Nephron (organoid): ENCODE measurements around the gene GPR39.
"Not testable (repeated sequence)": the region's sequence is repeated elsewhere in the genome, so short reads cannot be mapped to it uniquely, and the experiment has no call there.

ENCODE experiments used
- H3K27ac Mint-ChIP-seq, 3 experiments: 2 replicates each; pipeline ENCODE4 v1.8.0; 2020; ENCODE audit warnings: mixed read lengths in 3 of 3, mild to moderate bottlenecking in 2 of 3, moderate library complexity in 1 of 3
- H3K27me3 Mint-ChIP-seq: 2 replicates; pipeline ENCODE4 v1.8.0; 2021; ENCODE audit warnings: low read depth, mild to moderate bottlenecking, moderate library complexity, mixed read lengths
- H3K36me3 Mint-ChIP-seq: 2 replicates; pipeline ENCODE4 v1.8.0; 2020; ENCODE audit warnings: low read depth, mixed read lengths
- H3K4me1 Mint-ChIP-seq: 2 replicates; pipeline ENCODE4 v1.8.0; 2020; ENCODE audit warnings: mixed read lengths
- H3K4me3 Mint-ChIP-seq, 3 experiments: 2 replicates each; pipeline ENCODE4 v1.8.0; 2020; ENCODE audit warnings: mild to moderate bottlenecking in 3 of 3, mixed read lengths in 3 of 3, moderate library complexity in 2 of 3
- H3K9me3 Mint-ChIP-seq: 2 replicates; pipeline ENCODE4 v1.8.0; 2020; ENCODE audit warnings: mixed read lengths
- TF ChIP-seq, protein P1 (sequence below), 3 experiments: fragments of 200-600 bp; sonication (generic); IDR thresholded peaks; one replicate each; pipeline ENCODE4 v1.5.0; 2021; ENCODE audit warnings: antibody characterized with exemption in 3 of 3; ENCODE audit not compliant: unreplicated experiment in 3 of 3

Gene GPR39

DNA sequence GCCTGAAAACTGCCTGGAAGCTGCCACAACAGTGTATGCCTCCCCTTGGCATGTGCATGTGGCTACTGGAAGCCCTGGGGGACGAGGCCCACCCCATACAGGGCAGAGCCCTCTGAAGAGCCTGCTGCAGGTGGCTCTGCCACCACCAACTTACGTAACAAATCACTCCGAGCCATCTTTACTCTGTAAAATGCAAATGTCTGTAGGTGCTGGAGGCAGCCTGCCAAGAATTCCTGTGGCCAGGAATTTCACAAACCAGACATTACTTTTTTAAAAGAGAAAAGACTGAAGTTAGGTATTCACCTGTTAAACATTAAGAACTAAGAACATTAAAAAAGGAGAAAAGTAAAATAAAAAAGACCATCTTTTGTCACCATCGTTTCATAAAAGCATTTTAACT is 106.3 kb downstream of the GPR39 start:
- TF ChIP-seq, protein P1, sequence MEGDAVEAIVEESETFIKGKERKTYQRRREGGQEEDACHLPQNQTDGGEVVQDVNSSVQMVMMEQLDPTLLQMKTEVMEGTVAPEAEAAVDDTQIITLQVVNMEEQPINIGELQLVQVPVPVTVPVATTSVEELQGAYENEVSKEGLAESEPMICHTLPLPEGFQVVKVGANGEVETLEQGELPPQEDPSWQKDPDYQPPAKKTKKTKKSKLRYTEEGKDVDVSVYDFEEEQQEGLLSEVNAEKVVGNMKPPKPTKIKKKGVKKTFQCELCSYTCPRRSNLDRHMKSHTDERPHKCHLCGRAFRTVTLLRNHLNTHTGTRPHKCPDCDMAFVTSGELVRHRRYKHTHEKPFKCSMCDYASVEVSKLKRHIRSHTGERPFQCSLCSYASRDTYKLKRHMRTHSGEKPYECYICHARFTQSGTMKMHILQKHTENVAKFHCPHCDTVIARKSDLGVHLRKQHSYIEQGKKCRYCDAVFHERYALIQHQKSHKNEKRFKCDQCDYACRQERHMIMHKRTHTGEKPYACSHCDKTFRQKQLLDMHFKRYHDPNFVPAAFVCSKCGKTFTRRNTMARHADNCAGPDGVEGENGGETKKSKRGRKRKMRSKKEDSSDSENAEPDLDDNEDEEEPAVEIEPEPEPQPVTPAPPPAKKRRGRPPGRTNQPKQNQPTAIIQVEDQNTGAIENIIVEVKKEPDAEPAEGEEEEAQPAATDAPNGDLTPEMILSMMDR (IDR thresholded peaks at IDR 0.05; ENCODE audit: unreplicated experiment in 3 of 3), result no peak

GRCh38 chr2:132537061-132537460 is 120.5 kb downstream of the GPR39 start:
- Mint-ChIP-seq H3K9me3 (peaks cover 22% of the 10 kb centered on the region), H3K27me3 (peaks cover 12% of the 10 kb centered on the region)
- not testable (repeated sequence) for H3K4me3 Mint-ChIP-seq, H3K36me3 Mint-ChIP-seq, H3K4me1 Mint-ChIP-seq, H3K27ac Mint-ChIP-seq

More for the DNA sequence above, 106.3 kb downstream of the GPR39 start:
- no peak overlapping the region for H3K4me3 Mint-ChIP-seq
- H3K4me1 Mint-ChIP-seq, result peaks cover 10% of the 10 kb centered on the region
- no peaks in the 10 kb centered on the region for H3K36me3 Mint-ChIP-seq
- H3K27me3 Mint-ChIP-seq, result peaks cover 11% of the 10 kb centered on the region
- H3K9me3 Mint-ChIP-seq, result no peaks in the 10 kb centered on the region
- H3K27ac Mint-ChIP-seq, result no peak overlapping the region

DNA sequence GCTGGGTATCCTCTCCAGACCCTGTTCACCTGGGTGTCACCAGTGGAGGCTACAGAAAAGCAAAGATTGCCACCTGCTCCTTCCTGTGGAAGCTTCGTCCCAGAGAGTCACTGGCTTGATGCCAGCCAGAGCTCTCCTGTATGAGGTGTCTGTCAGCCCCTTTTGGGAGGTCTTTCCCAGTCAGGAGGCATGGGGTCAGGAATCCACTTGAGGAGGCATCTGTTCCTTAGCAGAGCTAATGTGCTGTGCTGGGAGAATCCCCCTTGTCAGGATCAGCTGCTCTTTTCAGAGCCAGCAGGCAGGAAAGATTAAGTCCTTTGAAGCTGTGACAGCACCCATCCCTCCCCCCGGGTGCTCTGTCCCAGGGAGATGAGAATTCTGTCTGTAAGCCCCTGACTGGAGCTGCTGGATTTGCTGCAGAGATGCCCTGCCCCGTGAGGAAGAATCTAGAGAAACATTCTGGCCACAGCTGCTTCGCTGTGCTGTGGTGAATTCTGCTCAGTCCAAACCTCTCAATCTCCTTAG is 121.8 kb downstream of the GPR39 start:
- no peak overlapping the region for H3K27ac Mint-ChIP-seq
- H3K36me3 Mint-ChIP-seq, result no peaks in the 10 kb centered on the region
- no peaks in the 10 kb centered on the region for H3K4me1 Mint-ChIP-seq
- peaks cover 27% of the 10 kb centered on the region for H3K9me3 Mint-ChIP-seq
- TF ChIP-seq, protein P1 (IDR thresholded peaks at IDR 0.05; ENCODE audit: unreplicated experiment in 3 of 3), result no peak
- no peak overlapping the region for H3K4me3 Mint-ChIP-seq
- H3K27me3 Mint-ChIP-seq, result peaks cover 15% of the 10 kb centered on the region

DNA sequence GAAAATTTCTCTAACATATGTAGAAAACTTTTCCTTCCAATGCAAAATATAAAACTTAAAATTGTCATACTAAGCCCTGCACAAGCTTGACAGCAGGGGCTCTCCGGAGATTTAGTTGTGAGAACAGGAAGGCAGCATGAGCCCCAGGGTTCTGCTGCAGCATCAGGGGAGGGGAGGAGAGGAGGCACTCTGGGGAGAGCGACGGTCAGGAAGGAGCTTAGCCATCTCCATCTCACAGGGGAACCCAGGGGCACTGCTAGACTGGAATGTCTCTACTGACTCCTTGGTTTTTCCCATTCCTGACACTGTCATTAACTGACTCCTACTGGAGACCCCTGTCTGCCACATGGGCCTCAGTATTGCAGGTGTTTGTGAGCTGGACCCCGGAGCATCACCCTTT is 123.6 kb downstream of the GPR39 start:
- TF ChIP-seq, protein P1 (IDR thresholded peaks at IDR 0.05; ENCODE audit: unreplicated experiment in 3 of 3), result no peak
- Mint-ChIP-seq H3K36me3 (no peaks in the 10 kb centered on the region), H3K4me3 (no peak overlapping the region), H3K27me3 (peaks cover 15% of the 10 kb centered on the region), H3K27ac (no peak overlapping the region), H3K4me1 (no peaks in the 10 kb centered on the region), H3K9me3 (peaks cover 27% of the 10 kb centered on the region)

GRCh38 chr2:132542953-132543569 is 126.5 kb downstream of the GPR39 start:
- H3K4me3 Mint-ChIP-seq, result no peak overlapping the region
- peaks cover 3% of the 10 kb centered on the region for H3K4me1 Mint-ChIP-seq
- H3K9me3 Mint-ChIP-seq, result peaks cover 11% of the 10 kb centered on the region

GRCh38 chr2:132544006-132544630 is 127.5 kb downstream of the GPR39 start:
- H3K9me3 Mint-ChIP-seq, result peaks cover 11% of the 10 kb centered on the region
- peaks cover 4% of the 10 kb centered on the region for H3K4me1 Mint-ChIP-seq
- TF ChIP-seq, protein P1 (IDR thresholded peaks at IDR 0.05; ENCODE audit: unreplicated experiment in 3 of 3), result no peak
- no peak overlapping the region for H3K27ac Mint-ChIP-seq
- H3K36me3 Mint-ChIP-seq, result no peaks in the 10 kb centered on the region
- peaks cover 25% of the 10 kb centered on the region for H3K27me3 Mint-ChIP-seq
- H3K4me3 Mint-ChIP-seq, result no peak overlapping the region

More at GRCh38 chr2:132542953-132543569, 126.5 kb downstream of the GPR39 start:
- Mint-ChIP-seq H3K27ac (no peak overlapping the region), H3K27me3 (peaks cover 19% of the 10 kb centered on the region), H3K36me3 (no peaks in the 10 kb centered on the region)
- TF ChIP-seq, protein P1 (IDR thresholded peaks at IDR 0.05; ENCODE audit: unreplicated experiment in 3 of 3), result no peak
